Activated gamma-delta T cell treated with Interleukin-2 at 50 U/mL for 16 hours (primary cell): Measurements from ENCODE around the gene ATG7.

Source experiments
- DNase-seq: peaks from one replicate; pipeline ENCODE4 v3.0.0-alpha.2; 2020

The ATG7 gene

DNA sequence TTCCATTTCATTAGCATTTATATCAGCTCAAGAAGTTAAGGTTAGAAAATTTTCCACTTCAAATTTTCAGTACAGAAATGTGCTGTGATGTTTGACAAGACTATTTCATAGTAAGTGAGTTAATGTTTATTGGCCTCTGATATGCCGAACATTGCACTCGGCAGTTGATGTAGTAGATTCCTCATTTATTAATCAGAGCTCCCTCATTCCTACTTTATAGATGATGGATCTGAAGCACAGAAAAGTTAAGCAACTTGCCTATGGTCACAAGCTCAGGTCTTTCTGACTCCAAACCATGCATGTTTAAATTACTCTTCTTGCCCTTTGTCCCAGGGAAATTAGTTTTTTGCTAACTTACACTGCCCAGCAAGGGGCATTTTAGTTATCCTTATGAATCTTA, 92.0 kb downstream of the ATG7 start:
- DNase-seq: no peak

DNA sequence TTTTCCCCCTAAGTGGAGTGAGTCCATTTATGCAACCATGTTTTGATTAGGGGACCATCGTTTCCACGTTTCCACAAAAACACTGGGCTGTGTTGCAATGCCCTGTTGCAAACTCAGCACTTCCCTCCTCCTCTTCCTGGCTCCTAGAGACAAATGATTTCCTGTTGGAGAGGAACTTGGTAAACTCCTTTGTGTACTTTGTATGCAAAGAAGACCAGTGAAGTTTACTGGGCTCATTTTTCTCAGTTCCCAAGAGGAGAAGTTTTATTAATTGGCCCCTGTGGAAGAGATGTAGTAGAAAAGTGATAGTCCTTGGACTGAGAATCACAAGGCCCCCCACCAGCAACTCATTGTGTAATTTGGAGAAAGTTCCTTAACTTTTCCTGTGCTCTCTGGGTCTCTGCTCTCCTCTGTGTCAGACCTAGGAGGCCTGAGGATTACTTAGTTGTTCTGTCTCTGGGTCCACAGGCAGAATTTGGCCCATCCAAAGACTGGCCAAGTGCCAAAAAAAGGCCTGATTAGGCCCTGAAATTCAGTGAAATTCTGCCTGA, 95.0 kb downstream of the ATG7 start:
- DNase-seq: no peak

DNA sequence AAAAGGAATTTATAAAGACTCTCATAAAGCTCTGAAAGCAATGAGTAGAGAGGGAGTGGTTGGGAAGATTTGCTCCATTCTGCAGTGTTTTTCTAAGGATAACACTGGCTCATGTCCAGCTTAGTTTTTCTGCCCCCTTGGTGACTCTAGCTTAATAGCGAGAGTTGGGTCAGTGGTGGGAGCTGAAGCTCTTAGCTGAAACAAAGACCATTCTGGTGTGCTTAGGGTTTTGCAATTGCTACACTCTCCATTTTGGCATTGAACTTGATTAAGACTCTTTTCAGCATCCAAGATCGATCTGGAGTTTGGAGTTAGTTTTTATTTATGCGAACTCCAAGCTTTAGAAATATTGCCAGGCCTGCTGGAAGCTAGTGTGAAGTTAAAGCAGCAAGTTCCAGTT, 98.0 kb downstream of the ATG7 start:
- no peak for DNase-seq

DNA sequence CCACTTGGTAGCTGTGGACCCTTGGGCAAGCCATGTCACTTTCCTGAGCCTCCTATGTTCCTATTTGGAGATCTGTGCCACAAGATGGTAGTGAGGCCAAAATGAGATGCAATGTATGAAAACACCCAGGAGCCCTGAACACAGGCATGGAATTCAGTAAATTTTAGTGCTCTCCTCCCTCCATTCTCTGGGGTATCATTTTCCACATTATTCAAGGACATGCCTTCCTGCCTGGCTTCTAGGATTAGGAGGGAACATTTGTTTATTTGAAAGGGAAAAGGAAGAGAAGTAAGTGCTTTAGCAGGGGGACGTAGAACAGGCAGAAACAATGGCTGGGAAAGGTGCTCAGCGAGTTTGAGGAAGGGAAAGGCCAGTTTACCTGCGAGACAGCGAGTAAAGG, 98.8 kb downstream of the ATG7 start:
- no peak for DNase-seq

DNA sequence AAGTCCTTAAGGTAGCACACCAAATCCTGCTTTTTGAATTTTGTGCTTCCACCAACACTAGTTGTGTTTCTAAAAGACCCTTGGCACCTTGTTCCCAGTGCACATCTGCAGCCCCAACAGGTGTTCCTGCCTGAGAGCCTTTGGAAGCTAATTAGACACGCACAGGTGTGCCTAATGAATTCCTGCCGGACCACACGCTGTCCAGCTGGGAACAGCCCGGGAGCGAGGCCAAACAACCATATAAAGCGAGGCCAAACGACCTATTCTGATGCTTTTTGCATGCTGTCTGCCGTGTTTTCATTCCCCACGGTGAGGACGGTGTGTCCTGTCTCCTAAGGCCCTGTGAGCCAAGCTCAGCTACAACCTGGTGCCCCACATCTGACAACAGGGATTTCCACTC, 99.5 kb downstream of the ATG7 start:
- no peak for DNase-seq

DNA sequence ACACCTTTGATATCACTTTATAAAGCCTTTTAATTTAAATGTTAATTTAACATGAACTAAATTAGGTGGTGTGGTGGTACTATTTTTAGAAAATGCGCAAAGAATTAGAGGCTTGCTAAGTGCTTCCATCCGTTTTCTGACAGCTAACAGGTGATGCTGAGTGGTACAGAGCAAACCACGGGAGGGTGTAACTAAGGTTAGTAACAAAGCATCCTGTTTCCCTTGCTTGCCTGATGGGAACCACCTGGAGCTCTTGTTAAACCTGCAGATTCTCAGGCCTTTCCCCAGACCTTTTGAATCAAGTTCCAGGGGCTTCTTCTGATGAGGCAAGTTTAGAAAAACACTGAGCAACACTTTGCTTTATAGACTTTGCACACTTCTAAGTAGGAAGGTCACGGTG, 101.0 kb downstream of the ATG7 start:
- DNase-seq: no peak

DNA sequence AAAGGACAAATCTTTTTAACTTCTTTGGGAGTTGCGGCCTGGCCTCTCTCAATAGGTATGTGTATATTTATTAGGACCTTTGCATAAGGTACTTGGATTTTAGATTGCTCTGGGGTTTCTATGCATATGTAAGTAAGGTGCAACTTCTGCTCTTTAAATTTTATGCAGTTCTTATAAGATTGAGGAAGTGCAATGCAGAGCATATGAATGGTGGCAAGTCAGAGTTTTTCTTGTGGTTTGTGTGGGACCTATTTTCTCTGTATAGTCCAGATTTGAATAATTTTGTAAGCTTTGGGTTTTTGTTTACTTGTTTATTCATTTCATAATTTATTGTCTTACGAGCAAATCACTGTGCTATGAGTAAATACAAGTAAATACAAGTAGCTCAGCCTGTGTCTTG, 101.5 kb downstream of the ATG7 start:
- no peak for DNase-seq

DNA sequence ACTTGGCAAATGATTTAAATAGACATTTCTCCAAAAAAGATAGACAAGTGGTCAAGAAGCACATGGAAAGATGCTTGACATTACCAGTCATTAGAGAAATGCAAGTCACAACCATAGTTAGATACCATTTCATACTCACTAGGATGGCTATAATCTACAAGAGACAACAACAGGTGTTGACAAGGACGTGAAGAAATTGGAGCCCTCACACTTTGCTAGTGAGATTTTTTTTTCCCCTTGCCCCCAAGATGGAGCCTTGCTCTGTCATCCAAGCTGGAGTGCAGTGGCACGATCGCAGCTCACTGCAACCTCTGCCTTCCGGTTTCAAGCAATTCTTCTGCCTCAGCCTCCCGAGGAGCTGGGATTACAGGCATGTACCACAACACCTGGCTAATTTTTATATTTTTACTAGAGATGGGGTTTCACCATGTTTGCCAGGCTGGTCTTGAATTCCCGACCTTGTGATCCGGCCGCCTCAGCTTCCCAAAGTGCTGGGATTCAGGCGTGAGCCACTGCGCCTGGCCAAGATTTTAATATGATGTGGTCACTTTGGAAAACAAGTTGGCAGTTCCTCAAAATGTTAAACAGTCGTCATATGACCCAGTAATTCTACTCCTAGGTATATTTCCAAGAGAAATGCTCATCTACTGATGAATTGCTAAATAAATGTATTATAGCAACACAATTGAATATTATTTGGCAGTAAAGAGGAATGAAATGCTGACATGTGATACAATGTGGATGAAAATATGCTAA, 103.3 kb downstream of the ATG7 start:
- no peak for DNase-seq

DNA sequence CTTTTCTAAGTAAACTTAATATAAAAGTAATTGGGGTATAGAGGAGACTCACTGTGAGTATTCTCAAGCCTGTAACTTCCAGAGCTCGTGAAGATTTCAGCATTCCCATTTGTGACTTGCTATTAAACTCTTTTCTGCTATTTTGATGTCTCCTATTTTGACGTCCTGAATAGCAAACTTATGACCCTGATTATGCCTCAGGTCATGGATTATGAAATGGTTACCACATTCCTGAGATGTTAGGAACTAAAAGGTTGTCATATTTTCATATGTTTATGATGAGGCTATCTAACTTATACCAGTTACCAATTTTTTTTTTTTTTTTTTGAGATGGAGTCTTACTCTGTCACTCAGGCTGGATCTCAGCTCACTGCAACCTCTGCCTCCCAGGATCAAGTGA, 105.5 kb downstream of the ATG7 start:
- no peak for DNase-seq

DNA sequence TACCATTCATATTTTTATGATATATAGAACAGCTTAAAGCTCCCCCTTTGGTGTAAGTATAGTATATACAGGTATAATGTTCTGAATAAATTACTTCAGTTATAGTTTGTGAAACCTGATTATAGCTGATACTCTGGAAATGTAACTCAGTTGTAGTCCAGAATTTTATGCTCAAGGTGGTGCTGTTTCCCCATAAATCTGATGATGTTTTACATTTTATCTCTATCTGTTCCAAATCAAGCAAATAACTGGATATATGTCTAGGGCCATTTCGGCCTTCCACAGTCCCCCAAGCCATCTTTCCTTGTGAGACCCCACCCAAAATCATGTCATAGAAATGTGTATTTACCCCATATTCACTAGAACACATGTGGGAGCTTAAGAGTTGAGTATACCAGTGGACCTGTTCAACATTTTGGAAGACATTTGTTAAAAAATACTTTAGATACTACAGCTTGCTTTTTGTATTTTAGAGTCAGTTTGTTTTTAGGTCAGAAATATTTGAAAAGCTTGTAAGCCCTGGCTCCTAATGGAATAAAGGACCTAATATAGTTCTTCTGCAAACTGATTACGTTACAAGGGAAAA, 107.1 kb downstream of the ATG7 start:
- no peak for DNase-seq

DNA sequence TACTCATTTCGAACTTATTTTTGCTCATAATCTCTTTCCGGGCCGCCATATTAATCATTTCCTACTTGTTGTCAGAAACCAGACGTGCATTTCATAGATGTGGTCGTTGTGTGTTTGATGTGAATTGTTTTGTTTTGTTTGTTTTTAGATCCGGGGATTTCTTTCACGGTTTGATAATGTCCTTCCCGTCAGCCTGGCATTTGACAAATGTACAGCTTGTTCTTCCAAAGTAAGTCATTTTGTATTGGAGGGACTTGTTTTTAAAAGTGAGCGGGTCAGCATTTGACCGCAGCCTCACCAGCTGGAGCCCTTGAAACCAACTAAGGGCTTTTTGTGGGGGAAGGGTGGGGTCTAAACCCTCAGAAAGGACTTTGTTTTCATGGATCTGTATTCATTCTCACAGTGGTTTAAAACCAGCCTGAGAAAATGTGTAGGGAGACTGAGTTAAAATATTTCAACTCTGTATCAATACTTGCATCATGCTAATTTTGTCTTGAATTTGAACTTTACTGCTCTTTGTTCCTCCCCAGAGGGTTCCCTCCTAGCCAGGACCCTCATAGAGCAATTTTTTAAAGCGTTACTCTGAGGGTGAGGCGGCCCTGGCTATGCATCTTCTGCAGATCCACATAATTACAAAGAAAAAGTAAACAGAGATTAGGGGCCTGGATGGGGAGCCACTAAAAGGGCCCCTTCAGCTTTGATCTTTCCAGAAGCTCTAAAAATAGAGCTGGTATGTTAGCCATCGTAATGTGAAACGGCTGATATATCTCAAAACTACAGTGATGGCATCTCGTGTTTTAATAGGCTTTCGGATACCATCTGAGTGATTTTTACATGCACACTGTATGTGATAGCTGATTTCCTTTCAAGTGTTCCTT, 107.9 kb downstream of the ATG7 start:
- DNase-seq: no peak

DNA sequence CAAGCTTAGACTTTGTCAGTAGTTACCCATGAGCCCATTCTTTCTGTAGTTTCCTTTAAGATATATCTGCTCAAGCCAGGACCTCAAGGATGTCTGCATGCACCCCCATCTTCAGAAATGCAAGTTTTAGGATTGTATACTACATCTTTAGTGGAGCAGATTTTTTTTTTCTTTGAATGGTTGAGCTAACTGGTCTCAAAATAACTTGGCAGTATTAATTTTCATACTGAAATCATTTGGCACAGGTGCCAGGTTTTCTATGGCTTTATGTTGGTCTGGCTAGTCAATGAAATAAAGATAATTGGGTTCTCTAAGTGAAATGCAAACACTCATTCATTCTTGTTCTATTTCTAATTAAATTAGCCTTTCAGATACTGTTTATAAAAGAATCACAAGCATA, 108.9 kb downstream of the ATG7 start:
- DNase-seq: no peak

DNA sequence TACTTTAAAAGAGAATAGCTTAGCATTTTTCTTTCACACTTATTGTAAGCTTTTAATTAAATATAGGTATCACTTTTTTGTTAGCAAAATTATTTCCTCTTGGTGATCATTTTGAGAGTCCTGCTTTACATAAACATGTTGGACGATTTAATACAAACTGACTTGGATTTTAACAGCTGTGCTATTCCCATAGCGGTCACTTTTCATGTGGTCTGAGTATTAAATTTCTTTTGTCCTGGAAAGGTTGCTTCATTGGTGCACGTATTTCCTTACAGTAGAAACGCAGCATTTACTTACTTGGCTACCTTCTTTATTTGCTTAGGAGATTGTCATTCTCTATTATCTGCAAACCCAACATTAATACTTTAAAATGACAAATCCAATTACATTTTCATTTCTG, 109.4 kb downstream of the ATG7 start:
- DNase-seq: no peak

DNA sequence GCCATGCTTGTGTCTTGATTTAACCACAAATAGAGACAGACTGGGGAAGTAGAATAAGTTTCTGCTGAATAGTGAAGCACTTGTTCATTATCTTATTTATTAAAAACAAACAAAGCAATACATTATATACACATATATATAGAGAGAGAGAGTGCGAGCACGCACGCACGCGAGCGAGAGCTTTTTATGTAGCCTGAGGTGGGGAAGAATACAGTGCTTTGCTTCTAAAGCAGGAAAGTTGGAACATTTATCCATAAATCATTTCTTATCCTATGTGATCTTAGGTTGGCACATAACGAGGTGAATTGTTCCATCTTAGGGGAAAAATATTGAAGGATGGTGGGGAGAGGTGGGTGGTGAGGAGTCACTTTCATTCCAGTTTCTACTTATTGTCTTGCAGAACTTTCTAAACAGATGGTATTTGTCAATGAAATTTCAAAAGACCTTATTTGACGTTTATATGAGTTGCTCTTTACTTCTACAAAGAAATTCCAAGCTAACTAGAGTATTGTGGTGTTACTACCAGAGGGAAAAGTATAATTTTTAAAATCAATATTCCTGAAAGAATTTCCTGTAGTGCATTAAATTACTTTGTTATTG, 110.0 kb downstream of the ATG7 start:
- no peak for DNase-seq

DNA sequence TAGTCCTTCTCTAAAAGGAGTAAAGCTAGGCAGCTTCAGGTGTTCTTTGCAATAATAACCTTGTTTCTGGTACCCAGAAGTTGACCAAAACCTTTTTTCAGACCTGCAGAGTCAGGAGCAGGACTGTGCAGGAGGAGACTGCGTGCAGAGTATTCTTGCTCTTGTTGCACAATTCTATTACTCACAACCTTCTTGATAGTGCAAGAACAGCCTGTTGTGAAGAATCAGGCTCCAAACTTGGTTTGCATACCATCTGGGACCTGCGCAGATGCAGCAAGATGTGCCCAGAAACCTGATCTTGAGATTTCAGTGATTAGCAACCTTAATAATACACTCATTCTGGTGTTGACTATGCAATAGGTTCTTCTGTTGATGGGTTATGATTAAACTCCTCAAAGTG, 111.9 kb downstream of the ATG7 start:
- no peak for DNase-seq

DNA sequence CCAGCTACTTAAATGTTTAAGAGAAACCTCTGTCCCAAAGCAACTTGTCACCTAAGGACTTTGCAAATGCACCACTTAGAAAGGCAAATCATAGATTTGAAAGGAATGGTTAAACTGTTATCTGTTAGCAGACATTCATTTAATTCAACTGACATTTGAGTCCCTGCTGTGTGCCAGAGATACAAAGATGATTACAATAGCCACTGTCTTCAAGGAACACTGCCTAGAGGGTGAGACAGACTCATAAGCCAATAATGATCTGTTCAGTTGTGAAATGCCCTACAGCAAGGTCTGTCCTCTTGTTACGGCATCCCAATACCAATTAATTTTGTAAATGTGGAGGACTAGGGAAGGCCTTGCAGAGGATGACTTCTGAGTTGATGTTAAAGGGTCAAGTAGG, 113.1 kb downstream of the ATG7 start:
- no peak for DNase-seq

DNA sequence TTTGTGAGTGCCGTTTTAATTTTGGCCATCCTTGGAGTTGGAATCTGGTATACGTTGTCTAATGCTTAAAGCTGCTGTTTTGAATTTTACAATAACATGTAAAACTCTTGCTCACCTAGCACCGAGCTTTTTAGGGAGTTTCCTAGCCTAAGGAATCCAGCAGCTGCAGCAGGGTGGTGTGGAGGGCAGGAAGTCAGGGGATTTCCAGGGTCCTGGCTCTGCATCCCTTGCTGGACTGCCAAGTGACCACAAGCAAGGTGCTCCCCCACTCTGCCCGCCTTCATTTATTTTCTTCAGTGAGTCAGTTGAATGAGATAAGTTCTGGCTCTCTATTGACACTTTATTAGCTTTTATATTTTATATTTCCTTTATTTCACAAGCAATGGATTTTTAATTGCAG, 113.7 kb downstream of the ATG7 start:
- DNase-seq: no peak

DNA sequence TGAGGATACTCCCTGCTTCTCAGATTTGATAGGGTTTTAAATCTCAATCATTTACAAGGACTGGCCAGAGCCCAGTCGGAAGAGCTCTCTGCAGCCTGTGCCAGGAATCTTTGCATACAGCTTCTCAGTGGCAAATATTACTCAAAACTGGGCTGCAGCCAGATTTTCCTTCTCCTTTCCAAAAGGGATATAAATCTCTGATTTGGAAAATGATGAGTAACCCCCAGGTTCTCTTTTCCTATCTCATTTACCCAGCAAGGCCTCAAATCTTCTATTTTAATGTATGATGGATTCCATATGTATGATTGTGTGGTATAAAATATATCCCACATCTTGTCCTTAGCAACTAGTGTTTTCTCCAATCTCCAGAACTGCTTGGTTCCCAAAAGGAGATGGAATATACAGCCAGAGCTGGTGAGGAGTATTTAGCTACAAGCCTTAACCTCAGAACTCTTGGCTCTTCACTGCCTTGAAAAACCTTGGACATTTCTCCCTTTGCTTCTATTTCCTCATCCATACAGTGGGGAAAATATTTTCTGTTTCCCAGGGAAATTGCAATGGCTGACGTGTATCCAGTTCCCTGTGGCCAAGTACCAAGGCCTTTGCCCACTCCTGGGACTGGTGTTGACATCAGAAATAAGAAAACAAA, 114.4 kb downstream of the ATG7 start:
- DNase-seq: no peak

DNA sequence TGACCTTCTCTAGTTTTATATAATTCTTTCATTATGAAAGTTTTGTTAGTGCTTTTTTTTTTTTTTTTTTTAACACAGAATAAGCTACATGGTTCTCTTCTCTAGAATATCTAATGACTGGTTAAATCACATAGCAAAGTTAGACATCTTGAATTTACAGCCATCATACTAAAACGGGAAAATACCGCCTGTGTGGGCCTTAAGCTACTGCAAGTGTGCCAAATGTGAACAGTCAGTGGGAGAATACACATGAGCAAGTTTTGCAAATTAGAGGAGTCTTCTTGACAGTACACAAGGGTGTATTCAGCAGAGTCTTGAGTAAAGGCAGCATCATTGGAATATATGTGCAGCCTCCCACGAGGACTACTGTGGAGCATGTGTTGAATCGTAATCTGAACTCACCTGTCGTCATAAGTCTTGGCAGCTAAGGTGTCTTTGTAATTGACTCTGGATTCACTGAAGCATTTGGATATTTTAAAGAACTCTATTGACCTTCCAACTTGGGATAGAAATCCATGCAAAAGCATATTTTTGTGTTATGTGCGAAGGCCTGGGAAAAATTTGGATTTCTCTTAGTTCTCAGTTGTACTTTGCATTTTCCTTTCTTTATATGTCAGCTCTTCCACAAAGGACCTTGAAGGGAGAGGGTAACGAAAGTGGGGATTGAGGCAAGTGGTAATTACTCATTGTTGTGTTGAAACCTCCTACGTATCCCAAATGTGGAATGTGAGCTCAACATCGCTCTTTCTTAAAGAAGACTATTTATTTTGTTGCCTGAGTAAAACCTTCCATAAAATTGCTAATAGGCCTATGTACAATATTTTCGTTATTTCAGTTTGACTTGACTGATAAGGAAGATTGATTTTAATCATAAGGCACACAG, 117.4 kb downstream of the ATG7 start:
- DNase-seq: no peak

DNA sequence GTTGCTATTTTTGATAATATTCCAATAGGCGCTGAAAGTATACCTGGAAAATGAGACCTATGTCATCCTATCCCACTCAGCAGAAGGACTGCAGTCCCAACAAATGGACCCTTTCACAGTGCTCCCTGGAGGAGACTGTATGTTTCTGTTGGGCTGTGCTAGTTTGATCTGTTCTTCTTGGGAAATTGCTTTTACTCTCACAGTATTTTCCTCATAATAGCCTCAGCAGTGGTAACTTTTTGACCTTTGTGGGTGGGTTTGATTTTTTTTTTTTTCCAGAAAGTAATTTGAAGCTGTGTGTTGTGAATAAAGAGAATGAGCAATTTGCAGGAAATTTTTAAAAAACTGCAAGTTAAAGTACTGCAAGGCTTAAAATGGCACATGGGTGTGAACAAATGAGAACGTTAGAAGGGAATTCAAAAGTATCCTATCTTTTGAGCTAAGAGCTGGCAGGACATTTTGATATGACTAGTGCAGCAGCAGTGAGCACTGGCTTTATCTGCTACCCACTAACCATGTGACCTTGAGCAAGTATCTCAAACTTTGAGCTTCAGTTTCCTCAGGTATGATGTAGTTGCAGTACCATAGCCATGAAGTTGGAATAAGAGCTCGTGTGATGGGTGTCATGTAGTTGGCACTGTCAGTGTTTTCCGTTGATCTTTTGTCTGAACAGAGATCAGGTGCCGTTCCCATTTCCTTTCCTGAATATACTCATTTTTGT, 118.4 kb downstream of the ATG7 start:
- no peak for DNase-seq
